ENCODE results near the gene PRICKLE3. TPM values are rescaled to one million over a fixed set of nuclear protein-coding genes. Genes with fewer than 3 reads are reported as not detected.

The PRICKLE3 gene
- total RNA-seq, 4 donors from 2014 or later, result 6.2 to 15.9 (median 9.6) TPM

GRCh38 chrX:49198540-49199314 lies 12.6 kb upstream of the PRICKLE3 start:
- Histone ChIP-seq H3K36me3 (no peaks in the 10 kb centered on the region), H3K27me3 (no peaks in the 10 kb centered on the region), H3K9me3 (no peaks in the 10 kb centered on the region), H3K27ac (no peak overlapping the region), H3K4me1 (peaks cover 0 to 15% (median 0%) of the 10 kb centered on the region in 3 donors), H3K4me3 (no peak overlapping the region)
- ATAC-seq, result no peak
- TF ChIP-seq POLR2AphosphoS5 (IDR thresholded peaks at IDR 0.05) (no peak), EP300 (IDR thresholded peaks at IDR 0.05) (no peak), CTCF (IDR thresholded peaks at IDR 0.05) (no peak), POLR2A (IDR thresholded peaks at IDR 0.05) (no peak)
- 3 to 34% methylated on average over 4 to 9 of the region's 12 CpGs for WGBS, 2 donors (ENCODE audit: low coverage in 1 of 2)

- H3K27ac ChIP-seq, result no peak overlapping the region
- 60% methylated on average over 2 of the region's 13 CpGs; no CpG with 5 or more reads in 1 of the 2 donors for WGBS, 2 donors (ENCODE audit: low coverage in 1 of 2)
- peaks cover 0 to 15% (median 0%) of the 10 kb centered on the region in 3 donors for H3K4me1 ChIP-seq
- H3K36me3 ChIP-seq, result no peaks in the 10 kb centered on the region
- ATAC-seq, result no peak
- H3K9me3 ChIP-seq, result no peaks in the 10 kb centered on the region
- H3K4me3 ChIP-seq, result no peak overlapping the region
- no peaks in the 10 kb centered on the region for H3K27me3 ChIP-seq
- TF ChIP-seq EP300 (IDR thresholded peaks at IDR 0.05) (no peak), POLR2A (IDR thresholded peaks at IDR 0.05) (no peak), POLR2AphosphoS5 (IDR thresholded peaks at IDR 0.05) (no peak), CTCF (IDR thresholded peaks at IDR 0.05) (no peak)
Observed at GRCh38 chrX:49197543-49198087, 11.4 kb upstream of the PRICKLE3 start.

- no peak overlapping the region for H3K4me3 ChIP-seq
- H3K4me1 ChIP-seq, result peaks cover 0 to 24% (median 0%) of the 10 kb centered on the region in 3 donors
- H3K27me3 ChIP-seq, result no peaks in the 10 kb centered on the region
- no peak overlapping the region for H3K27ac ChIP-seq
- WGBS, 2 donors (ENCODE audit: low coverage in 1 of 2), result no CpG with 5 or more reads among the region's 2 CpGs
- TF ChIP-seq CTCF (IDR thresholded peaks at IDR 0.05), result no peak
- no peak for TF ChIP-seq POLR2AphosphoS5 (IDR thresholded peaks at IDR 0.05)
- TF ChIP-seq POLR2A (IDR thresholded peaks at IDR 0.05), result no peak
- no peak for TF ChIP-seq EP300 (IDR thresholded peaks at IDR 0.05)
- no peaks in the 10 kb centered on the region for H3K36me3 ChIP-seq
- H3K9me3 ChIP-seq, result no peaks in the 10 kb centered on the region
- no peak for ATAC-seq
Observed at GRCh38 chrX:49193542-49193964, 7.4 kb upstream of the PRICKLE3 start.

GRCh38 chrX:49192722-49193328 lies 6.7 kb upstream of the PRICKLE3 start:
- no peak overlapping the region for H3K27ac ChIP-seq
- H3K4me1 ChIP-seq, result peaks cover 0 to 24% (median 0%) of the 10 kb centered on the region in 3 donors
- no peaks in the 10 kb centered on the region for H3K9me3 ChIP-seq
- H3K27me3 ChIP-seq, result no peaks in the 10 kb centered on the region
- TF ChIP-seq CTCF (IDR thresholded peaks at IDR 0.05) (peak in 3 of 4 experiments; percentile 32 to 51 (median 33)), POLR2A (IDR thresholded peaks at IDR 0.05) (no peak)
- WGBS, 2 donors (ENCODE audit: low coverage in 1 of 2), result 40 to 64% methylated on average over 2 to 6 of the region's 10 CpGs
- no peaks in the 10 kb centered on the region for H3K36me3 ChIP-seq
- ATAC-seq, result no peak
- H3K4me3 ChIP-seq, result no peak overlapping the region

Measured in gastroesophageal sphincter (tissue), 4 donors.